Cardiac fibroblast (primary cell): ENCODE measurements around the gene ZNF554.
"Not testable (repeated sequence)": the region's sequence is repeated elsewhere in the genome, so short reads cannot be mapped to it uniquely, and the experiment has no call there.

Source experiments
- DNase-seq, 2 donors: peaks; one replicate each; pipeline versions ENCODE4 v3.0.0 to v3.0.0-alpha.2; 2010; ENCODE audit warnings: low read depth in 2 of 2
- H3K4me3 ChIP-seq, 2 donors: replicated peaks in 1 of 2; 1 replicate in 1 of 2; 2 replicates in 1 of 2; pipeline ENCODE4 v1.5.1; 2011; ENCODE audit warnings: low read depth in 2 of 2, low read length in 2 of 2, mild to moderate bottlenecking in 2 of 2, moderate library complexity in 1 of 2
- TF ChIP-seq, protein P1 (sequence below): IDR thresholded peaks from one replicate; pipeline ENCODE4 v1.5.1; 2011; ENCODE audit warnings: low read depth, mild to moderate bottlenecking, low read length, inconsistent platforms

Gene ZNF554

DNA sequence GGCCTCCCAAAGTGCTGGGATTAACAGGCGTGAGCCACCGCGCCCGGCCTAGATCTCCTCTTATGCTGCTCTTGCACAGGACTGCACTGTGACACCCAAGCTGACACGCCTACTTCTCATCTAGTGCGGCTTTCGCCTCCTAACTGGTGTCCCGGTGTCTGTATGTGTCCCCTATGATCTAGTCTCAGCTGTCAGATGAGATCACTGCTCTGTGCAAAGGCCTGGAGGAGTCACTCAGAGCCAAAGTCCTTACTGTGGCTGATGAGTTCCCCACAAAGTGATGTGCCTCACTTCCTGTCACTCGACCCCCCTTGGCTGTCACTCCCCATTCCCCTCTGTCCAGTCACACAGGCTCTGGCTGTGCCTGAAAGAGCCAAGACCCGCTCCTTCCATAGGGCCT, 50.0 kb downstream of the ZNF554 start:
- no peak overlapping the region for H3K4me3 ChIP-seq
- TF ChIP-seq, protein P1, sequence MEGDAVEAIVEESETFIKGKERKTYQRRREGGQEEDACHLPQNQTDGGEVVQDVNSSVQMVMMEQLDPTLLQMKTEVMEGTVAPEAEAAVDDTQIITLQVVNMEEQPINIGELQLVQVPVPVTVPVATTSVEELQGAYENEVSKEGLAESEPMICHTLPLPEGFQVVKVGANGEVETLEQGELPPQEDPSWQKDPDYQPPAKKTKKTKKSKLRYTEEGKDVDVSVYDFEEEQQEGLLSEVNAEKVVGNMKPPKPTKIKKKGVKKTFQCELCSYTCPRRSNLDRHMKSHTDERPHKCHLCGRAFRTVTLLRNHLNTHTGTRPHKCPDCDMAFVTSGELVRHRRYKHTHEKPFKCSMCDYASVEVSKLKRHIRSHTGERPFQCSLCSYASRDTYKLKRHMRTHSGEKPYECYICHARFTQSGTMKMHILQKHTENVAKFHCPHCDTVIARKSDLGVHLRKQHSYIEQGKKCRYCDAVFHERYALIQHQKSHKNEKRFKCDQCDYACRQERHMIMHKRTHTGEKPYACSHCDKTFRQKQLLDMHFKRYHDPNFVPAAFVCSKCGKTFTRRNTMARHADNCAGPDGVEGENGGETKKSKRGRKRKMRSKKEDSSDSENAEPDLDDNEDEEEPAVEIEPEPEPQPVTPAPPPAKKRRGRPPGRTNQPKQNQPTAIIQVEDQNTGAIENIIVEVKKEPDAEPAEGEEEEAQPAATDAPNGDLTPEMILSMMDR = no peak
- no peak for DNase-seq

DNA sequence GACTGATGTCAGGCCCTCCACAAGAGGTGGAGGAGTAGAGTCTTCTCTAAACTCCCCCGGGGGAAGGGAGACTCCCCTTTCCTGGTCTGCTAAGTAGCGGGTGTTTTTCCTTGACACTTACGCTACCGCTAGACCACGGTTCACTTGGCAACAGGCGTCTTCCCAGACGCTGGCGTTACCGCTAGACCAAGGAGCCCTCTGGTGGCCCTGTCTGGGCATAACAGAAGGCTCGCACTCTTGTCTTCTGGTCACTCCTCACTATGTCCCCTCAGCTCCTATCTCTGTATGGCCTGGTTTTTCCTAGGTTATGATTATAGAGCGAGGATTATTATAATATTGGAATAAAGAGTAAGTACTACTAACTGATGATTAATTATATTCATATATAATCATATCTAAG, 52.5 kb downstream of the ZNF554 start:
- peak in 1 of 2 donors; percentile 60 for DNase-seq
- not testable (repeated sequence) for H3K4me3 ChIP-seq

DNA sequence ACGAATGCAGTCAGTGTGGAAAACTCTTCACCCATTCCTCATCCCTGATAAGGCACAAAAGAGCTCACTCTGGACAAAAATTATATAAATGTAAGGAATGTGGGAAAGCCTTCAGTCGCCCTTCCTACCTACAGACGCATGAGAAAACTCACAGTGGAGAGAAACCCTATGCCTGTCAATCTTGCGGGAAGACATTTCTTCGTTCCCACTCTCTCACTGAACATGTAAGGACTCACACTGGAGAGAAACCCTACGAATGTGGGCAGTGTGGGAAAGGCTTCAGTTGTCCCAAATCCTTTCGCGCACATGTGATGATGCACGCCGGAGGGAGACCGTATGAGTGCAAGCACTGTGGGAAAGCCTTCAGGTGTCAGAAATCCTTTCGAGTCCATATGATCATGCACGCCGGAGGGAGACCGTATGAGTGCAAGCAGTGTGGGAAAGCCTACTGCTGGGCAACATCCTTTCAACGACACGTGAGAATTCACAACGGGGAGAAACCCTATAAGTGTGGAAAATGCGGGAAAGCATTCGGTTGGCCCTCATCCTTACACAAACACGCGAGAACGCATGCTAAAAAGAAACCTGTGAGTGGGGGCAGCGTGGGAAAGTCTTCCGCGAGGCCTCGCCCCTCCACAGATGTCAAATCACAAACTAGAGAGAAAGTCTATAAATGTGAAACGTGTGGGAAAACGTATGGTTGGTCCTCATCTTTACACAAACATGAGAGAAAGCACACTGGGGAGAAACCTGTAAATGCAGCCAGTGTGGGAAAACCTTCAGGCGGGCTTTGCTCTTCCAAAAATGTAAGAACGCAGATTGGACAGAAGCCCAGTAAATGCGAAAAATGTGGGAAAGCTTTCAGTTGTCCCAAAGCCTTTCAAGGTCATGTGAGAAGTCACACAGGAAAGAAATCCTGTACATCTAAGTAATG, 58.0 kb downstream of the ZNF554 start:
- no peak overlapping the region for H3K4me3 ChIP-seq
- TF ChIP-seq, protein P1 = no peak
- DNase-seq = no peak

DNA sequence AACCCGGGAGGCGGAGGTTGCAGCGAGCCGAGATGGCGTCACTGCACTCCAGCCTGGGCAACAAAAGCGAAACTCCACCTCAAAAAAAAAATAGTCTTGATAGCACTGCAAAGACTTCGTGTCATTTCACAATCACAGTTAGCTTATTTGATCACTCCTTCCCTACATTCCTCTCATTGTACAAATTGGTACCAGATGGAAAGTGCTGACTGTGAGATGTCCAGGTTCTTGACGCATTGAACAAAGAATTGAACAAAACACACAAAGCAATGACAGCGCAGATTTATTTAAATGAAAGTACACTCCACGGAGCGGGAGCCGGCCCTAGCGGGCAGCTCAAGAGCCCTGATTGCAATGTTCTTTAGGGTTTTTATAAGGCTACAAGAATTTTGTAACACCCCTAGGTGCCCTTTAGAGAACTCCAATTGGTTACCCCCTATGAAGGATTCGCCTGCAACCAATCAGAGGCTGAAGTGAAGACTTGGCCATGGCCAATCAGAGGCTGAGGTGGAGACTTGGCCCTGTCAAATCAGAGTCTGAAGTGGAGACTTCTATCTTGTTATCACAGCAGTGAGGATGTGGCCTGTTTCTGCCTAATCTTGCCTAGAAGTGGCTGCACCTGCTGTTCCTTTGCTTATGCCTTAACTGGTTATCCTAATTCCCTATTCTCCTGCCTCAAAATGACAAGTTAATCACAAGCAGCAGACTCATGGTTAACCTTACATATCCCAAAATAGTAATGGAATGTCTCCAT, 64.2 kb downstream of the ZNF554 start:
- H3K4me3 ChIP-seq = no peak overlapping the region
- DNase-seq = no peak
- TF ChIP-seq, protein P1 = no peak

DNA sequence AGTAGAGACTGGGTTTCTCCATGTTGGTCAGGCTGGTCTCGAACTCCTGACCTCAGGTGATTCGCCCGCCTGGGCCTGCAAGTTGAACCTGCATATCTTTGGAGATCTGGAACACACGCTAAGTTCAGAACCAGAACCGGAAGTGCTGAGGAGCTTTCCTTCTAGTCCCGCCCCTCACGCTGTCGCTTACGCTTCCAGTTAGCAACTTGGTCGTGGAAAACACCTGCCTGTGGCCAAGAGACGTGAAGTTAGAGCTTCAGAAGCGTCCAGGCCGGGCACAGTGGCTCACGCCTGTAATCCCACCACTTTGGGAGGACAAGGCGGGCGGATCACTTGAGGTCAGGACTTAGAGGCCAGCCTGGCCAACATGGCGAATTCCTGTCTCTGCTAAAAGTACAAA, 66.1 kb downstream of the ZNF554 start:
- DNase-seq = no peak
- H3K4me3 ChIP-seq = no peak overlapping the region
- TF ChIP-seq, protein P1 = no peak
